ENCODE results near the gene BMPER.

Gene BMPER

GRCh38 chr7:33973231-33974015, 68.1 kb downstream of the BMPER start:
- DNase-seq, result no peak

GRCh38 chr7:33979300-33979806, 74.0 kb downstream of the BMPER start:
- DNase-seq, result no peak

- DNase-seq, result no peak
Measured at GRCh38 chr7:33979807-33980355, 74.5 kb downstream of the BMPER start.

- DNase-seq, result no peak
Measured at GRCh38 chr7:33981226-33981625, 75.9 kb downstream of the BMPER start.

- DNase-seq, result no peak
Measured at GRCh38 chr7:33981671-33982424, 76.5 kb downstream of the BMPER start.

GRCh38 chr7:33982425-33982786, 77.1 kb downstream of the BMPER start:
- DNase-seq, result no peak

GRCh38 chr7:33986451-33986850, 81.1 kb downstream of the BMPER start:
- no peak for DNase-seq

- DNase-seq, result no peak
Measured at GRCh38 chr7:33986951-33987947, 81.9 kb downstream of the BMPER start.

GRCh38 chr7:33996899-33997298, 91.6 kb downstream of the BMPER start:
- DNase-seq, result no peak

- no peak for DNase-seq
Measured at GRCh38 chr7:33998476-33998875, 93.1 kb downstream of the BMPER start.

- DNase-seq, result no peak
Measured at GRCh38 chr7:34011017-34011695, 105.8 kb downstream of the BMPER start.

GRCh38 chr7:34011696-34012095, 106.4 kb downstream of the BMPER start:
- no peak for DNase-seq

GRCh38 chr7:34013421-34013820, 108.1 kb downstream of the BMPER start:
- DNase-seq, result no peak

- no peak for DNase-seq
Measured at GRCh38 chr7:34015651-34016050, 110.3 kb downstream of the BMPER start.

GRCh38 chr7:34016876-34017275, 111.5 kb downstream of the BMPER start:
- DNase-seq, result no peak

GRCh38 chr7:34019301-34019790, 114.0 kb downstream of the BMPER start:
- no peak for DNase-seq

- DNase-seq, result no peak
Measured at GRCh38 chr7:34022626-34023025, 117.3 kb downstream of the BMPER start.

- DNase-seq, result no peak
Measured at GRCh38 chr7:34025600-34025999, 120.3 kb downstream of the BMPER start.

GRCh38 chr7:34026481-34027190, 121.3 kb downstream of the BMPER start:
- no peak for DNase-seq

- DNase-seq, result no peak
Measured at GRCh38 chr7:34031156-34031555, 125.8 kb downstream of the BMPER start.

- DNase-seq, result no peak
Measured at GRCh38 chr7:34034728-34035127, 129.4 kb downstream of the BMPER start.

Data from activated T-cell treated with anti-CD3 and anti-CD28 coated beads, Interleukin-2, amount 50 U/mL, for 1 hour (primary cell).